Body of pancreas (tissue), 4 donors: ENCODE results near the gene DRC3.

Experiments
- POLR2A ChIP-seq, 3 donors: fragments of 450-650 bp; IDR thresholded peaks; one replicate each; pipeline ENCODE4 v1.6.1; 2016; ENCODE audit warnings: antibody characterized with exemption in 3 of 3, mild to moderate bottlenecking in 2 of 3
- TF ChIP-seq, protein P1 (sequence below), 7 experiments: fragments of 450-650 bp in 4 of 7; fragments of 200-600 bp in 3 of 7; sonication (generic) in 3 of 7; IDR thresholded peaks; one replicate each; pipeline ENCODE4 v1.5.1; 2016 to 2019; ENCODE audit warnings: antibody characterized with exemption in 7 of 7

DNA sequence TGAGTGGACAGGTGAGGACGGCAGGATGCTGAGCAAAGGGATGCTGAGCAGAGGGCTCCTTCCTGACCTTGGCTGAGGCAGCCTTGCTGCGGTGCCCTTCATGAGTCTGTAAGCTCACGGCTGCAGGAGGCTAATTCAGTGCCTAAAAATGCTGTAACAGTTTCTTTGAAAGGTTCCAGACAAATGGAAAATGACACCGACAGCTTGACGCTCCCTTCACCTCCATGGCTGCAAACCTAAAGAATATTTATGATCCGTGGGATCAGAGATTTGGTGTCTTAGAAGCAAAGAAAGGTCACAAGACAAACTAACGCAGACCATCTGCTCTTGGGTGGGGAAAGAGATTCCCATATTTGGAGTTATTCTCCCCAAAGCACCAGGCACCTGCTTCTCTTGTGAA lies 28.4 kb upstream of the DRC3 start:
- TF ChIP-seq, protein P1, sequence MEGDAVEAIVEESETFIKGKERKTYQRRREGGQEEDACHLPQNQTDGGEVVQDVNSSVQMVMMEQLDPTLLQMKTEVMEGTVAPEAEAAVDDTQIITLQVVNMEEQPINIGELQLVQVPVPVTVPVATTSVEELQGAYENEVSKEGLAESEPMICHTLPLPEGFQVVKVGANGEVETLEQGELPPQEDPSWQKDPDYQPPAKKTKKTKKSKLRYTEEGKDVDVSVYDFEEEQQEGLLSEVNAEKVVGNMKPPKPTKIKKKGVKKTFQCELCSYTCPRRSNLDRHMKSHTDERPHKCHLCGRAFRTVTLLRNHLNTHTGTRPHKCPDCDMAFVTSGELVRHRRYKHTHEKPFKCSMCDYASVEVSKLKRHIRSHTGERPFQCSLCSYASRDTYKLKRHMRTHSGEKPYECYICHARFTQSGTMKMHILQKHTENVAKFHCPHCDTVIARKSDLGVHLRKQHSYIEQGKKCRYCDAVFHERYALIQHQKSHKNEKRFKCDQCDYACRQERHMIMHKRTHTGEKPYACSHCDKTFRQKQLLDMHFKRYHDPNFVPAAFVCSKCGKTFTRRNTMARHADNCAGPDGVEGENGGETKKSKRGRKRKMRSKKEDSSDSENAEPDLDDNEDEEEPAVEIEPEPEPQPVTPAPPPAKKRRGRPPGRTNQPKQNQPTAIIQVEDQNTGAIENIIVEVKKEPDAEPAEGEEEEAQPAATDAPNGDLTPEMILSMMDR (IDR thresholded peaks at IDR 0.05), result no peak
- no peak for TF ChIP-seq POLR2A (IDR thresholded peaks at IDR 0.05)
